ENCODE data around the gene ABTB2.
A peak's percentile ranks its signal among the peaks of the same experiment; 100 is the strongest.

Gene ABTB2

GRCh38 chr11:34381775-34382174, 24.0 kb upstream of the ABTB2 start:
- no peaks in the 10 kb centered on the region for H3K4me1 ChIP-seq
- DNase-seq (ENCODE audit: low spot score in 2 of 2), result no peak
- in situ Hi-C loops (cut with MboI; ENCODE audit: low sequenced_read_pairs), result no loop called here
- peaks cover 4% of the 10 kb centered on the region; the same call in 1 of the 2 replicates for H3K9me3 ChIP-seq
- H3K36me3 ChIP-seq (replicated peaks), result no peaks in the 10 kb centered on the region
- no peaks in the 10 kb centered on the region for H3K27me3 ChIP-seq (ENCODE audit: low read depth)
- H3K4me3 ChIP-seq, result no peak overlapping the region

GRCh38 chr11:34380696-34381095, 22.9 kb upstream of the ABTB2 start:
- no peak for DNase-seq (ENCODE audit: low spot score in 2 of 2)
- Histone ChIP-seq H3K4me3 (no peak overlapping the region), H3K4me1 (no peaks in the 10 kb centered on the region), H3K9me3 (peaks cover 5% of the 10 kb centered on the region; the same call in 1 of the 2 replicates), H3K27me3 (ENCODE audit: low read depth) (no peaks in the 10 kb centered on the region), H3K36me3 (replicated peaks) (no peaks in the 10 kb centered on the region)
- in situ Hi-C loops (cut with MboI; ENCODE audit: low sequenced_read_pairs), result no loop called here

GRCh38 chr11:34379539-34379938, 21.7 kb upstream of the ABTB2 start:
- no peak for DNase-seq (ENCODE audit: low spot score in 2 of 2)
- in situ Hi-C loops (cut with MboI; ENCODE audit: low sequenced_read_pairs), result no loop called here
- Histone ChIP-seq H3K4me1 (peaks cover 7% of the 10 kb centered on the region), H3K4me3 (no peak overlapping the region), H3K9me3 (peaks cover 8% of the 10 kb centered on the region; the same call in 1 of the 2 replicates), H3K27me3 (ENCODE audit: low read depth) (no peaks in the 10 kb centered on the region), H3K36me3 (replicated peaks) (no peaks in the 10 kb centered on the region)

- in situ Hi-C loops (cut with MboI; ENCODE audit: low sequenced_read_pairs), result no loop called here
- peaks cover 11% of the 10 kb centered on the region for H3K4me1 ChIP-seq
- H3K36me3 ChIP-seq (replicated peaks), result no peaks in the 10 kb centered on the region
- no peaks in the 10 kb centered on the region for H3K27me3 ChIP-seq (ENCODE audit: low read depth)
- DNase-seq (ENCODE audit: low spot score in 2 of 2), result no peak
- H3K4me3 ChIP-seq, result no peak overlapping the region
- H3K9me3 ChIP-seq, result peaks cover 10% of the 10 kb centered on the region; the same call in 1 of the 2 replicates
These were observed 21.3 kb upstream of the ABTB2 start for GRCh38 chr11:34379079-34379478.

GRCh38 chr11:34373727-34374126, 15.9 kb upstream of the ABTB2 start:
- in situ Hi-C loops (cut with MboI; ENCODE audit: low sequenced_read_pairs), result loop anchor here (25.0 kb wide), 1 partner anchor 536 kb away; no protein-coding TSS in a partner anchor
- H3K4me1 ChIP-seq, result peaks cover 18% of the 10 kb centered on the region

GRCh38 chr11:34366522-34366921, 8.7 kb upstream of the ABTB2 start:
- DNase-seq (ENCODE audit: low spot score in 2 of 2), result no peak
- no peak overlapping the region for H3K4me3 ChIP-seq
- in situ Hi-C loops (cut with MboI; ENCODE audit: low sequenced_read_pairs), result loop anchor here (25.0 kb wide), 1 partner anchor 529 kb away; no protein-coding TSS in a partner anchor

More at GRCh38 chr11:34373727-34374126, 15.9 kb upstream of the ABTB2 start:
- H3K4me3 ChIP-seq, result no peak overlapping the region
- H3K9me3 ChIP-seq, result peaks cover 10% of the 10 kb centered on the region; the same call in 1 of the 2 replicates
- H3K27me3 ChIP-seq (ENCODE audit: low read depth), result no peaks in the 10 kb centered on the region
- no peak for DNase-seq (ENCODE audit: low spot score in 2 of 2)
- H3K36me3 ChIP-seq (replicated peaks), result no peaks in the 10 kb centered on the region

GRCh38 chr11:34364102-34364501, 6.3 kb upstream of the ABTB2 start:
- in situ Hi-C loops (cut with MboI; ENCODE audit: low sequenced_read_pairs), result loop anchor here (25.0 kb wide), 1 partner anchor 527 kb away; no protein-coding TSS in a partner anchor
- H3K36me3 ChIP-seq (replicated peaks), result no peaks in the 10 kb centered on the region
- H3K4me3 ChIP-seq, result no peak overlapping the region
- no peak for DNase-seq (ENCODE audit: low spot score in 2 of 2)
- H3K9me3 ChIP-seq, result no peaks in the 10 kb centered on the region
- no peaks in the 10 kb centered on the region for H3K4me1 ChIP-seq
- H3K27me3 ChIP-seq (ENCODE audit: low read depth), result peaks cover 5% of the 10 kb centered on the region; the same call in 1 of the 2 replicates

More at GRCh38 chr11:34366522-34366921, 8.7 kb upstream of the ABTB2 start:
- Histone ChIP-seq H3K27me3 (ENCODE audit: low read depth) (peaks cover 1% of the 10 kb centered on the region; the same call in 1 of the 2 replicates), H3K9me3 (no peaks in the 10 kb centered on the region), H3K36me3 (replicated peaks) (no peaks in the 10 kb centered on the region), H3K4me1 (peaks cover 5% of the 10 kb centered on the region)

GRCh38 chr11:34363363-34364084, 5.7 kb upstream of the ABTB2 start:
- H3K9me3 ChIP-seq, result no peaks in the 10 kb centered on the region
- no peak for DNase-seq (ENCODE audit: low spot score in 2 of 2)
- in situ Hi-C loops (cut with MboI; ENCODE audit: low sequenced_read_pairs), result loop anchor here (25.0 kb wide), 1 partner anchor 526 kb away; no protein-coding TSS in a partner anchor
- no peaks in the 10 kb centered on the region for H3K4me1 ChIP-seq
- H3K4me3 ChIP-seq, result no peak overlapping the region
- H3K36me3 ChIP-seq (replicated peaks), result no peaks in the 10 kb centered on the region
- H3K27me3 ChIP-seq (ENCODE audit: low read depth), result peaks cover 5% of the 10 kb centered on the region; the same call in 1 of the 2 replicates

- in situ Hi-C loops (cut with MboI; ENCODE audit: low sequenced_read_pairs), result loop anchor here (25.0 kb wide), 1 partner anchor 523 kb away; no protein-coding TSS in a partner anchor
- no peaks in the 10 kb centered on the region for H3K9me3 ChIP-seq
These were observed 2.2 kb upstream of the ABTB2 start for GRCh38 chr11:34360046-34360445.

GRCh38 chr11:34359548-34359891, 1.7 kb upstream of the ABTB2 start:
- Histone ChIP-seq H3K27me3 (ENCODE audit: low read depth) (peaks cover 5% of the 10 kb centered on the region; the same call in 1 of the 2 replicates), H3K4me1 (peaks cover 6% of the 10 kb centered on the region), H3K36me3 (replicated peaks) (no peaks in the 10 kb centered on the region), H3K9me3 (no peaks in the 10 kb centered on the region), H3K4me3 (peak overlapping the region; percentile 36)
- no peak for DNase-seq (ENCODE audit: low spot score in 2 of 2)
- in situ Hi-C loops (cut with MboI; ENCODE audit: low sequenced_read_pairs), result loop anchor here (5.0 to 25.0 kb wide), 2 partner anchors 182 to 522 kb away; no protein-coding TSS in a partner anchor

More at GRCh38 chr11:34360046-34360445, 2.2 kb upstream of the ABTB2 start:
- H3K36me3 ChIP-seq (replicated peaks), result no peaks in the 10 kb centered on the region
- DNase-seq (ENCODE audit: low spot score in 2 of 2), result no peak
- no peak overlapping the region for H3K4me3 ChIP-seq
- H3K4me1 ChIP-seq, result peaks cover 6% of the 10 kb centered on the region
- H3K27me3 ChIP-seq (ENCODE audit: low read depth), result peaks cover 5% of the 10 kb centered on the region; the same call in 1 of the 2 replicates

- DNase-seq (ENCODE audit: low spot score in 2 of 2), result peak; percentile 80 to 81
- no peaks in the 10 kb centered on the region for H3K9me3 ChIP-seq
- in situ Hi-C loops (cut with MboI; ENCODE audit: low sequenced_read_pairs), result loop anchor here (5.0 to 25.0 kb wide), 2 partner anchors 182 to 522 kb away; no protein-coding TSS in a partner anchor
- peak overlapping the region; percentile 36 for H3K4me3 ChIP-seq
- H3K36me3 ChIP-seq (replicated peaks), result no peaks in the 10 kb centered on the region
- peaks cover 6% of the 10 kb centered on the region for H3K4me1 ChIP-seq
- peaks cover 5% of the 10 kb centered on the region; the same call in 1 of the 2 replicates for H3K27me3 ChIP-seq (ENCODE audit: low read depth)
These were observed 1.1 kb upstream of the ABTB2 start for GRCh38 chr11:34358728-34359547.

- H3K36me3 ChIP-seq (replicated peaks), result no peaks in the 10 kb centered on the region
- in situ Hi-C loops (cut with MboI; ENCODE audit: low sequenced_read_pairs), result loop anchor here (5.0 to 25.0 kb wide), 2 partner anchors 181 to 521 kb away; no protein-coding TSS in a partner anchor
- H3K9me3 ChIP-seq, result no peaks in the 10 kb centered on the region
- H3K4me1 ChIP-seq, result peaks cover 6% of the 10 kb centered on the region
- peak overlapping the region; percentile 36 for H3K4me3 ChIP-seq
- DNase-seq (ENCODE audit: low spot score in 2 of 2), result peak; percentile 87 to 88
- peaks cover 5% of the 10 kb centered on the region; the same call in 1 of the 2 replicates for H3K27me3 ChIP-seq (ENCODE audit: low read depth)
These were observed 483 bp upstream of the ABTB2 start for GRCh38 chr11:34358258-34358727.

Measured in HAP-1 (cell line).